IMR-90 (cell line): Measurements from ENCODE around the gene EPO. TPM values are rescaled to one million over a fixed set of nuclear protein-coding genes. Genes with fewer than 3 reads are reported as not detected.
A peak's percentile ranks its signal among the peaks of the same experiment; 100 is the strongest.

Experiments
- ATAC-seq: fragments of 200-7000 bp; cut with Tn5 transposase; 2 replicates; pipeline ENCODE4 v1.9.1; 2020; ENCODE audit warnings: low read depth, mild to moderate bottlenecking, moderate library complexity
- Bru-seq: library from RNA; stranded (reverse); fragments of 400-500 nt; gene quantifications from one replicate; lab custom pipeline; 2021; lab: Mats Ljungman, UMichigan
- BruChase-seq, 2 experiments: library from RNA; stranded (reverse); fragments of 400-500 nt; gene quantifications; one replicate each; lab custom pipeline; 2021; lab: Mats Ljungman, UMichigan
- BruUV-seq: library from RNA; stranded (reverse); fragments of 400-500 nt; replicated peaks from 2 replicates; lab custom pipeline; 2021; lab: Mats Ljungman, UMichigan
- CTCF ChIA-PET: fragments of 300-600 bp; formaldehyde crosslinking; extraction: SDS; loops from one replicate; lab custom pipeline; 2021; ENCODE audit warnings: antibody characterized with exemption; lab: Yijun Ruan, JAX
- POLR2A ChIA-PET: fragments of 300-600 bp; sonication (Branson Sonifier 250); formaldehyde crosslinking; loops from one replicate; lab custom pipeline; 2022; ENCODE audit warnings: antibody characterized with exemption; ENCODE audit not compliant: unreplicated experiment; lab: Charles Lee
- DNase-seq: peaks from one replicate; pipeline ENCODE4 v3.0.0; 2013
- H2AFZ ChIP-seq: replicated peaks from 2 replicates; pipeline ENCODE3; 2013; ENCODE audit warnings: low read length, mild to moderate bottlenecking; ENCODE audit not compliant: poor library complexity
- H2AK5ac ChIP-seq: 2 replicates; pipeline ENCODE4 v1.6.1; 2013; ENCODE audit warnings: low read depth, low read length, inconsistent platforms
- H2AK9ac ChIP-seq: replicated peaks from 2 replicates; pipeline ENCODE3; 2013; ENCODE audit warnings: mild to moderate bottlenecking, low read depth, low read length, moderate library complexity; ENCODE audit not compliant: poor library complexity
- H2BK120ac ChIP-seq: 2 replicates; pipeline ENCODE4 v1.6.1; 2013; ENCODE audit warnings: low read depth, low read length, inconsistent platforms
- H2BK15ac ChIP-seq: 3 replicates; pipeline ENCODE4 v1.6.1; 2013; ENCODE audit warnings: low read depth, low read length, inconsistent platforms
- H2BK20ac ChIP-seq: 2 replicates; pipeline ENCODE4 v1.6.1; 2013; ENCODE audit warnings: low read depth, mild to moderate bottlenecking, inconsistent platforms, low read length, moderate library complexity
- H2BK5ac ChIP-seq: 2 replicates; pipeline ENCODE4 v1.6.1; 2013; ENCODE audit warnings: mild to moderate bottlenecking, low read depth, low read length, inconsistent platforms; ENCODE audit not compliant: poor library complexity, severe bottlenecking
- H3K14ac ChIP-seq: replicated peaks from 2 replicates; pipeline ENCODE4 v1.6.1; 2013; ENCODE audit warnings: low read depth, low read length, inconsistent platforms
- H3K18ac ChIP-seq: 2 replicates; pipeline ENCODE4 v1.6.1; 2013; ENCODE audit warnings: low read depth, low read length, control low read depth
- H3K23ac ChIP-seq: 2 replicates; pipeline ENCODE4 v1.6.1; 2013; ENCODE audit warnings: low read depth, low read length, inconsistent platforms
- H3K27ac ChIP-seq: 2 replicates; pipeline ENCODE4 v1.5.1; 2013; ENCODE audit warnings: mild to moderate bottlenecking, control low read depth, low read length; ENCODE audit not compliant: insufficient read depth
- H3K27me3 ChIP-seq: 2 replicates; pipeline ENCODE4 v1.6.1; 2013; ENCODE audit warnings: low read length; ENCODE audit not compliant: control insufficient read depth, insufficient read depth
- H3K36me3 ChIP-seq: 2 replicates; pipeline ENCODE4 v1.6.1; 2013; ENCODE audit warnings: low read length, mixed read lengths; ENCODE audit not compliant: control insufficient read depth, insufficient read depth
- H3K4ac ChIP-seq: 2 replicates; pipeline ENCODE4 v1.6.1; 2013; ENCODE audit warnings: low read depth, low read length, inconsistent platforms
- H3K4me1 ChIP-seq: 2 replicates; pipeline ENCODE4 v1.6.1; 2013; ENCODE audit warnings: low read length, mixed read lengths; ENCODE audit not compliant: control insufficient read depth, insufficient read depth
- H3K4me2 ChIP-seq: 2 replicates; pipeline ENCODE4 v1.6.1; 2013; ENCODE audit warnings: low read depth, mild to moderate bottlenecking, control low read depth, low read length, moderate library complexity
- H3K4me3 ChIP-seq: 2 replicates; pipeline ENCODE4 v1.5.1; 2013; ENCODE audit warnings: low read depth, mild to moderate bottlenecking, control low read depth, low read length, moderate library complexity; ENCODE audit not compliant: insufficient read depth
- H3K56ac ChIP-seq: 2 replicates; pipeline ENCODE4 v1.6.1; 2013; ENCODE audit warnings: low read length, inconsistent platforms; ENCODE audit not compliant: insufficient read depth; ENCODE audit errors: extremely low read depth
- H3K79me1 ChIP-seq, 2 experiments: 2 replicates each; pipeline ENCODE4 v1.6.1; 2013; ENCODE audit warnings: low read length in 2 of 2, inconsistent platforms in 1 of 2, low read depth in 1 of 2
- H3K9ac ChIP-seq: 2 replicates; pipeline ENCODE4 v1.6.1; 2013; ENCODE audit warnings: low read depth, low read length, control low read depth
- H3K9me1 ChIP-seq: 2 replicates; pipeline ENCODE4 v1.6.1; 2013; ENCODE audit warnings: low read length, inconsistent platforms; ENCODE audit not compliant: insufficient read depth
- H3K9me3 ChIP-seq: 2 replicates; pipeline ENCODE4 v1.6.1; 2013; ENCODE audit warnings: low read length; ENCODE audit not compliant: control insufficient read depth, insufficient read depth
- H4K20me1 ChIP-seq: 2 replicates; pipeline ENCODE4 v1.6.1; 2013; ENCODE audit warnings: low read length, inconsistent platforms; ENCODE audit not compliant: insufficient read depth
- H4K5ac ChIP-seq: 2 replicates; pipeline ENCODE4 v1.6.1; 2013; ENCODE audit warnings: mild to moderate bottlenecking, low read depth, low read length, control low read depth
- H4K8ac ChIP-seq, 2 experiments: 2 replicates each; pipeline ENCODE4 v1.6.1; 2013; ENCODE audit warnings: low read depth in 2 of 2, low read length in 2 of 2, control low read depth in 1 of 2, inconsistent platforms in 1 of 2
- H4K91ac ChIP-seq: 2 replicates; pipeline ENCODE4 v1.6.1; 2013; ENCODE audit warnings: low read depth, low read length, inconsistent platforms; ENCODE audit not compliant: insufficient read depth
- CHD1 ChIP-seq: IDR thresholded peaks from 2 replicates; pipeline ENCODE4 v1.6.1; 2012; ENCODE audit warnings: low read depth, low read length, improper control_type of control experiment
- FOS ChIP-seq: fragments of 150-350 bp; IDR thresholded peaks from 2 replicates; pipeline ENCODE4 v1.6.1; 2016; ENCODE audit warnings: low read depth, low read length
- MAFK ChIP-seq: IDR thresholded peaks from 2 replicates; pipeline ENCODE4 v1.6.1; 2012; ENCODE audit warnings: low read depth, low read length, improper control_type of control experiment
- POLR2A ChIP-seq: IDR thresholded peaks from 2 replicates; pipeline ENCODE4 v1.6.1; 2012; ENCODE audit warnings: mild to moderate bottlenecking, low read depth, low read length
- RAD21 ChIP-seq: IDR thresholded peaks from 2 replicates; pipeline ENCODE4 v1.6.1; 2012; ENCODE audit warnings: low read length, improper control_type of control experiment
- RCOR1 ChIP-seq: IDR thresholded peaks from 2 replicates; pipeline ENCODE4 v1.6.1; 2012; ENCODE audit warnings: mild to moderate bottlenecking, low read length, improper control_type of control experiment; ENCODE audit not compliant: insufficient replicate concordance
- SMC3 ChIP-seq: fragments of 150-350 bp; IDR thresholded peaks from 2 replicates; pipeline ENCODE4 v1.6.1; 2016; ENCODE audit warnings: low read depth, mild to moderate bottlenecking, antibody characterized with exemption, low read length, moderate library complexity
- WGBS, 2 experiments: methylation state at CpG; one replicate each; pipeline versions ENCODE4 v1.1.5 to v1.1.7; 2013; ENCODE audit warnings: missing lambda C conversion rate in 2 of 2; ENCODE audit not compliant: insufficient read length in 1 of 2; ENCODE audit errors: extremely low coverage in 2 of 2; 5-methylcytosine and 5-hydroxymethylcytosine counted together
- dilution Hi-C: fragments of 300-500 bp; cut with HindIII; formaldehyde crosslinking; loops from one replicate; pipeline ENCODE4 v1.14.3; 2018; ENCODE audit warnings: low sequenced_read_pairs; ENCODE audit not compliant: unreplicated experiment
- in situ Hi-C: fragments of 300-500 bp; cut with MboI; formaldehyde crosslinking; loops from 3 replicates; pipeline ENCODE4 v1.14.3; 2019; ENCODE audit warnings: low sequenced_read_pairs, inconsistent platforms, mixed read lengths
- intact Hi-C: fragments of 100-400 bp; cut with micrococcal nuclease; formaldehyde crosslinking; loops from 2 replicates; pipeline ENCODE4 v1.10.0; 2022
- long read RNA-seq: library from polyadenylated mRNA; unstranded; transcript quantifications from one replicate; pipeline ENCODE4 v2.0.0, GENCODE V29; 2021; ENCODE audit not compliant: unreplicated experiment
- polyA plus RNA-seq, 3 experiments: library from polyadenylated mRNA; depleted of rRNA; stranded (reverse); fragments of >200 nt; gene quantifications; 2 replicates each; pipeline ENCODE4 v1.2.3, GENCODE V29; 2012; ENCODE audit warnings: low replicate concordance in 1 of 3
- total RNA-seq: library from RNA; depleted of rRNA; stranded (reverse); fragments of >200 nt; gene quantifications from 2 replicates; pipeline ENCODE4 v1.2.3, GENCODE V29; 2012; rRNA removed
- TF ChIP-seq, protein P1 (sequence below): conservative IDR thresholded peaks from 2 replicates; pipeline ENCODE4 v1.5.1; 2012; ENCODE audit warnings: mild to moderate bottlenecking, low read depth, low read length, improper control_type of control experiment

EPO gene
- total RNA-seq: not detected in 2 replicates
- polyA plus RNA-seq (2012; rRNA removed): not detected in 2 replicates
- not detected in 2 replicates for polyA plus RNA-seq (2012; cell fraction: cytosol; rRNA removed)
- 0.12 and 0.15 TPM in 2 replicates for polyA plus RNA-seq (2012; cell fraction: nucleus; rRNA removed; ENCODE audit: low replicate concordance)
- not detected for Bru-seq, nascent RNA
- not detected for BruChase-seq, experiment 1, labeled RNA remaining after a 6-hour chase
- BruChase-seq, experiment 2, labeled RNA remaining after a 2-hour chase: percentile 15 among the genes with signal in this experiment
- long read RNA-seq: 0 reads

DNA sequence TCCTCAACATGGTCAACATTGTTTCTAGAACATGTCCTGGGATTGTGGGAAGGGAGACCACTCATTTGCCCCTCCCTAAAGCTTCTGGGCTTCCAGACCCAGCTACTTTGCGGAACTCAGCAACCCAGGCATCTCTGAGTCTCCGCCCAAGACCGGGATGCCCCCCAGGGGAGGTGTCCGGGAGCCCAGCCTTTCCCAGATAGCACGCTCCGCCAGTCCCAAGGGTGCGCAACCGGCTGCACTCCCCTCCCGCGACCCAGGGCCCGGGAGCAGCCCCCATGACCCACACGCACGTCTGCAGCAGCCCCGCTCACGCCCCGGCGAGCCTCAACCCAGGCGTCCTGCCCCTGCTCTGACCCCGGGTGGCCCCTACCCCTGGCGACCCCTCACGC lies at the start of gene EPO:
TSS of gene EPO (plus strand) at position 190 of the 392 bp plus-strand sequence. CDS start 513 bp downstream, outside the sequence.
- Histone ChIP-seq H3K9ac (no peak within 1 kb of the TSS), H2AK9ac (no peak within 1 kb of the TSS), H3K4me2 (no peak within 1 kb of the TSS; the same call in 1 of the 2 replicates), H3K79me1 (no peaks in the 10 kb centered on the region), H3K4me3 (no peak within 1 kb of the TSS; the same call in 1 of the 2 replicates), H2BK5ac (no peak within 1 kb of the TSS), H3K14ac (no peak within 1 kb of the TSS), H2AFZ (peak within 1 kb of the TSS; percentile 14), H3K4ac (no peak within 1 kb of the TSS), H3K36me3 (no peaks in the 10 kb centered on the region), H3K27ac (no peak within 1 kb of the TSS), H3K56ac (no peak within 1 kb of the TSS), H2BK20ac (no peak within 1 kb of the TSS), H2BK120ac (no peak within 1 kb of the TSS), H4K5ac (no peak within 1 kb of the TSS), H3K18ac (no peak within 1 kb of the TSS), H3K9me1 (no peaks in the 10 kb centered on the region), H2BK15ac (no peak within 1 kb of the TSS), H3K4me1 (no peaks in the 10 kb centered on the region), H3K27me3 (peaks cover 54% of the 10 kb centered on the region), H3K9me3 (peaks cover 9% of the 10 kb centered on the region), H3K23ac (0 out of 2 replicates have a peak within 1 kb of the TSS, but pooled peaks have one; percentile 8), H4K20me1 (no peaks in the 10 kb centered on the region), H4K8ac (no peak within 1 kb of the TSS), H2AK5ac (no peak within 1 kb of the TSS), H4K91ac (no peak within 1 kb of the TSS)
- CTCF ChIA-PET: interaction anchor here (1.1 to 1.7 kb wide), 2 partner anchors 80 to 132 kb away, joined by 3 to 14 read pairs; partner anchors contain the start of gene SLC12A9
- dilution Hi-C loops: no loop called here
- in situ Hi-C loops: loop anchor here (25.0 kb wide), 1 partner anchor 342 kb away; no protein-coding TSS in a partner anchor
- intact Hi-C loops: loop anchor here (1.0 kb wide), 1 partner anchor 132 kb away; the partner anchor contains the start of gene SLC12A9
- POLR2A ChIA-PET: no interaction called here
- no TSS peak for BruUV-seq
- 3% methylated on average over 13 of the region's 21 CpGs; no CpG with 5 or more reads in 1 of the 2 experiments for WGBS, 2 experiments
- DNase-seq (no peak), ATAC-seq (peak; percentile 45)
- TF ChIP-seq SMC3 (no peak), POLR2A (no peak), FOS (no peak), RCOR1 (no peak), MAFK (no peak), RAD21 (no peak), CHD1 (no peak)
- TF ChIP-seq, protein P1, sequence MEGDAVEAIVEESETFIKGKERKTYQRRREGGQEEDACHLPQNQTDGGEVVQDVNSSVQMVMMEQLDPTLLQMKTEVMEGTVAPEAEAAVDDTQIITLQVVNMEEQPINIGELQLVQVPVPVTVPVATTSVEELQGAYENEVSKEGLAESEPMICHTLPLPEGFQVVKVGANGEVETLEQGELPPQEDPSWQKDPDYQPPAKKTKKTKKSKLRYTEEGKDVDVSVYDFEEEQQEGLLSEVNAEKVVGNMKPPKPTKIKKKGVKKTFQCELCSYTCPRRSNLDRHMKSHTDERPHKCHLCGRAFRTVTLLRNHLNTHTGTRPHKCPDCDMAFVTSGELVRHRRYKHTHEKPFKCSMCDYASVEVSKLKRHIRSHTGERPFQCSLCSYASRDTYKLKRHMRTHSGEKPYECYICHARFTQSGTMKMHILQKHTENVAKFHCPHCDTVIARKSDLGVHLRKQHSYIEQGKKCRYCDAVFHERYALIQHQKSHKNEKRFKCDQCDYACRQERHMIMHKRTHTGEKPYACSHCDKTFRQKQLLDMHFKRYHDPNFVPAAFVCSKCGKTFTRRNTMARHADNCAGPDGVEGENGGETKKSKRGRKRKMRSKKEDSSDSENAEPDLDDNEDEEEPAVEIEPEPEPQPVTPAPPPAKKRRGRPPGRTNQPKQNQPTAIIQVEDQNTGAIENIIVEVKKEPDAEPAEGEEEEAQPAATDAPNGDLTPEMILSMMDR: no peak
